Fibroblast of lung (primary cell): ENCODE data around the gene LMNA.

Experiments used
- CTCF ChIP-seq, 2 donors: IDR thresholded peaks in 1 of 2; conservative IDR thresholded peaks in 1 of 2; 1 replicate in 1 of 2; 2 replicates in 1 of 2; pipeline ENCODE4 v1.5.1; 2011 to 2012; ENCODE audit warnings: low read length in 2 of 2, control low read depth in 1 of 2, inconsistent platforms in 1 of 2, low read depth in 1 of 2, mild to moderate bottlenecking in 1 of 2
- EZH2 ChIP-seq: IDR thresholded peaks from 2 replicates; pipeline ENCODE4 v1.5.1; 2012; ENCODE audit warnings: low read length, control low read depth, mild to moderate bottlenecking; ENCODE audit errors: missing control alignments

- TF ChIP-seq CTCF (conservative IDR thresholded peaks at IDR 0.05 in 1 of 2, IDR thresholded peaks at IDR 0.05 in 1 of 2; ENCODE audit: low read depth in 1 of 2, low read length in 2 of 2) = no peak
- no peak for TF ChIP-seq EZH2
Observed at GRCh38 chr1:156072251-156072650, 42.3 kb upstream of the LMNA start.
